GM21515 (cell line): ENCODE data around the gene TBC1D22A.

Source experiments
- ATAC-seq: cut with Tn5 transposase; IDR thresholded peaks from one replicate; pipeline ENCODE4 v1.9.1; 2021; ENCODE audit not compliant: unreplicated experiment

The TBC1D22A gene

DNA sequence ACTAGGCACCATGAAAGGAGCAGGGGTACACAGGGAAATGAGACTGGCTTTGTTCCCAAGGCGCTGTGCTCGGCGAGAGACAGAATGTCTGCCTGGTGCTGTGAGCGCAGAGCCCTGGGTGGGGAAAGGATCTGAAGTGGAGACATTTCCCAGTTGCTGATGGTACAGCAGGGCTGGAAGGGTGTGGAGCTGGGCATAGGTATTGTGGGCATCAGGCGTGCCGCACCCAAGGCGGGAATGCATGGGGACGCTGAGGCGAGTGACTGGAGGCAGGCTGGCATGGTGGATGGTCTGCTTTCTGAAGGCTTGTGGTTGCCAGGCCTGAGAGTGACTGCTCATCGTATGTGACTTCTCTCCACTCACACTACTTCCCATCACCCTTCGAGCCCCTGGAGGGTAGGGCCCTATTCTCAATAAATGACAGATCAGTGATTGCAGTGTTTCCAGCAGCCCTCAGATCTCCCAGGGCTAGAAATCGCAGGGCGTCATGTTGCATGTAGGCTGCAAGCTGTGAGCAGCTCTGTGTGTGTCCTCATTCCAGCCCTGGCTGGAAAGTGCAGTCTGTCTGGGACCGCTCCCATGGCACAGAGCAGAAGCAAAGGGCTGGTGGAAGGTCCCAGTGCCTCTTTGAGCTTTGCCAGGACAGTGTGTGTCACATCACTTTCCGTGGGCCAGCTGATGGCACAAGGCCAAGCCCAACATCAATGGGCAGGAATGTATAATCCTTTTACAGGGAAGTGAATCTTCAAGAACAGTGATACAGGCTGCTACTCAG is 67.7 kb downstream of the TBC1D22A start:
- ATAC-seq: no peak

DNA sequence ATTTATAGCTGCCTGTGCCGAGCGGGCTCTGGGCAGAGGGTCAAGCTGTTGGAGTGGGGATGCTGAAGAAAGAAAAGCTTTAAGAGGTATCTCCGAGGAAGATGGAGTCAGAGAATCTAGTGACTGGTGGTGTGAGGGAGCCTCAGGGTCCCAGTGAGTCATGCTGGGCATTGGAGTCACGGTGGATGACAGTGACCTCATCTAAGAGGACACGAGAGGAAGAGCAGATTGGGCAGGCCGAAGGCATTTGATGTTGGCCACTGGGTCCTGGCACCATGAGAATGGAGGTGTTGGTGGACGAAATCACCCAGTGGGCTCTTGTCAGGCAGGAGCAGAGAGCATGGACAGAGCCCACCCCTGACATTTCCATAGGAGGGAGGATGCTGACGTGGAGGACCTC is 68.4 kb downstream of the TBC1D22A start:
- ATAC-seq: no peak

DNA sequence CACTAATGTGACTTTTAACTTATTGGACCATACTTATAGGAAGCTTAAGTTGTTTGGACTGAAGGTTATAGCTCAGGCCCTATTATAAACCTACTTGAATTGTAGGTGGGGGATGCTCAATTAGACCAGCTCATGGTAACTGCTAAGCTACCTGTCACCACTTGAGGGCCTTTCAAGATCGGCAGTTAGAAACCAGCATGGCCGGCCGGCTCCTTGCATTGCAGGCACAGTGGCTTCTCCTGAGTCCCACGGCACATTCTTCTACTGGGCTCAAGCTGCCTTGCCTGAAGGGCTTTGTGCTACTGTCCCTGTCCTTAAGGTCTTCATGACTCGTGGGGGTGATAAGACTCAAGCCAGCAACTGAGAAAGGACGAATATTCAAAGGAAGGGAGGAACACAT is 70.8 kb downstream of the TBC1D22A start:
- no peak for ATAC-seq

DNA sequence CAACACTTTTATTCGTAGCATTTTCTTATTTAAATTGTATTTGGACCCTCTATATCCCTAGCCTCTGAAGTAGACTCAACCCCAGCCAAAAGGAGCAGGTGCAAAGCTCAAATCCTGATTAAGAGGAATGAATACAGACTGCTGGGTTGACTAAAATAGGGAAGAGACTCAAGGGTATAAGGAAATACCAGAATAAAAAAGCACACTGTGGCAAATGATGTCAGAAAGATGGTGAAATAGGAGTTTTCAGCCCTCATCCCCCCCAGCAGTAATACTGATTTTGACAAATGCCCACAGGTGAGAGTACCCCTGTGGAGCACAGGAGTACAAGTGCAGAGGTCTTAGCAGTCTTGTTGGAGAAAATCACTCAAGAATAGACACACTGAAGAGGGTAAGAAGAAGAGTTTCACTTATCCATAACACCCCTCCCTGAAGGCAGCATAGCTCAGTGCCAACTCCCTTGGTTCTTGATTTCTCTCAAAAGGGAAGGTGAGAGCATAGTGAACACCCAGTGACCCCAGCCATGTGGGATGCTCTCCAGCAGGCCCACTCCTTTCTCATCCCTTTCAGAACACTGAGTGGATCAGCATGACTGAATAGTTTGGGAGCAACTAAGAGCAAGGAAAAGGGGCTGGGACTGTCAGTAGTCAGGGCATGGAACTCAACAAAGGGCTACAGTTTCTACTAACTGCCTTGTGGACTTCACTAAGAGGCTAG is 71.7 kb downstream of the TBC1D22A start:
- no peak for ATAC-seq

DNA sequence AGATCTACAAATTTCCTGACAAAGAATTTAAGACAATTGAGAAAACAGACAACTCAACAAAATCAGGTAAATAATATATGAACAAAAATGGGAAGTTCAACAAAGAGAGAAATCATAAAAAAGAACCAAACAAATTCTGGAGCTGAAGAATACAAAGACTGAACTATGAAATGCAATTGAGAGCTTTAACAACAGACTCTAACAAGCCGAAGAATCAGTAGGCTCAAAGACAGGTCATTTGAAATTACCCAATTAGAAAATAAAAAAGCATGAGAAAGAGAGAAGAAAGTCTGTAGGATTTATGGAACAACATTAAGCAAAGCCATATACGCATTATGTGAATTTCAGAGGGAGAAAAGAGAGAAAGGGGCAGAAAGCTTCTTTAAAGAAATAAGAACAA is 72.8 kb downstream of the TBC1D22A start:
- ATAC-seq: no peak

DNA sequence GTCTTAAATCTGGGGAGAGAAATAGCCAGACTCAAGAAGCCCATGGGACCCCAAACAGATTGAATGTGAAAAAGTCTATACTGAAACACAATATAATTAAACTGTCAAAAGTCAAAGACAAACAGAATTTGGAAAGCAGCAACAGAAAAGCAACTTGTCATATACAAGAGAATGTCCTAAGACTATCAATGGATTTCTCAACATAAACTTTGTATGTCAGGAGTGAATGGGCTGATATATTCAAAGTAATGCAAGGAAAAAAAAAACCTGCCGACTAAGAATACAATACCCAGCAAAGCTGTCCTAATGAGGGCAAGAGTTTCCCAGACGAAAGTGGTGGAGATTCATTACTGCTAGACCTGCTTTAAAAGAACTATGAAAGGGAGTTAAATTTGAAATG is 73.2 kb downstream of the TBC1D22A start:
- ATAC-seq: no peak

DNA sequence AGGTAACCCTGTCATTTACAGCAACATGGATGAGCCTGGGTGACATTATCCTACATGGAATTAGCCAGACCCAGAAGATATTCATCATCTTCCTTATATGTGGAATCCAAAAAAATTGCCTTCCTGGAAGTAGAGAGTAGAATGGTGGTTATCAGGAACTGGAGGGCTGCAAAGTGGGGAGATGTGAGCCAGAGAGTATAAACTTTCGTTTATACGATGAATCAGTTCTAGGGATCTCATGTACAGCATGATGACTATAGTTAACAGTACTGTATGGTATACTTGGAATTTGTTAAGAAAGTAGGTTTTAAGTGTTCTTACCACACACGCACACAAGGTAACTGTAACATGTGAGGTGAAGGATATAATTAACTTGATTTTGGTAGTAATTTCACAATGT is 79.1 kb downstream of the TBC1D22A start:
- ATAC-seq: no peak

DNA sequence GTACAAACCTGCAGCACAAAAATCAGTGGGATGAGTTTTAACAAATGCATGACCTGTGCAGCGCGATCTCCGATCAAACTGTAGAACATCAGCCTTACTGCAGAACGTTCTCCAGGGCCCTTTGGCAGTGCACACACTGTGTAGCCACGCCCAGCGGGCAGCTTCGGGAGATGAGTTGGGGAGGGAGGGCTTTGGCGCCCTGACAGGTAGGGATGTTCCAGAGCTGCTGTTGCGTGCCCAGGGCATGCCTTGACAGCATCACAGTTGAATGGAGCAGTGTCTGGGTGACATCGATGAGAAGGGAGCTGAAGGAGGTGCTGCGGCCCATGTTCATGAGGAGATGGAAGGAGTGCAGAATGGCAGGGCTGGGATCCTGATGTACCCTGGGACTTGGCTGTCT is 80.2 kb downstream of the TBC1D22A start:
- ATAC-seq: no peak

DNA sequence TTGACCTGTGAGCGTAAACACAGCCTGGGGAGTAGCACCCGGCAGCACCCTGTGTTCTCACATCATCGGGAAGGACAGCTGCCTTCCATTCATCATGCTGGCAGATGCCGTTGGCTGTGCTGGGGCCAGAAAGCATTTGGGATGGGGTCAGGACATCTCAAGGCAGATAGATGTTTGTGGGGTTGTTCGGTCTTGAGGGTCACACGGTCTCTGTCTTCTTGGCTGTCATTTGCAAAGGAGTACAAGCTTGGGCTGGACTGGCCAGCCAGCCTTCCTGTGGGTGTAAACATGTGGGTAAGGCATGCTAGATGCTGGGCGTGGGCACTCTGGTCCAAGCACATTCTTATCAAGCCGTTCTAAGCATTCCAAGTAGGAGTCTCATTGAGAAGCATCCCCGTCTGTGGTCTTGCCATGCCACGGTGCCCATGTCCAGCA is 81.4 kb downstream of the TBC1D22A start:
- no peak for ATAC-seq

DNA sequence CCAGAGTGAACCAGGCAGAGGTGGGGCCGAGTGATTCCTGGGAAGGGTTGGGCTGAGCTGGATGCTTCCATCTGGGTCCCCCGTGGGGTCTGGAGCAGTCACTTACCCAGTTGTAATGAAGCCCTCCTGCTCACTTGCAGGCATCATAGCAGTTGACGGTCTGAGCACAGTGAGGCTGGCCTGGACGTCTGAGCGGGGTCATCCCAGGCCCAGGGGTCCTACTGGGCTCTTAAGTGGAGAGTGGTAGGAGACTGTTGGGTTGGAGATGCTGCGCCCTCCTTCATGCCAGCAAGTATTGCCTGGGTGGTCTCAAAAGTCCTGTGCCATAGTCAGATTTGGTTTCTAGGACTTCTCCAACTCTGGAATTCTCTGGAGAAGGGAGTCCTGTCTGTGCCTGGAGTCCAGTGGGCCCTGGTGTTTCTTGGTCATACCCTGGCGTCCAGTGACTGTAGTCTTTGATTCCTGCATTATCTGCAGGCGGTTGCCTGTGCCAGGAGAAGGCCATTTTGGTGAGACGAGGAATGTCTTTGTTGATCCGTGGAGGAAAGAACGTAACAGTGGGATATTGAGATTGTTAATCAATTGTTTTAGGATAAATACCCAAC is 82.3 kb downstream of the TBC1D22A start:
- ATAC-seq: no peak

DNA sequence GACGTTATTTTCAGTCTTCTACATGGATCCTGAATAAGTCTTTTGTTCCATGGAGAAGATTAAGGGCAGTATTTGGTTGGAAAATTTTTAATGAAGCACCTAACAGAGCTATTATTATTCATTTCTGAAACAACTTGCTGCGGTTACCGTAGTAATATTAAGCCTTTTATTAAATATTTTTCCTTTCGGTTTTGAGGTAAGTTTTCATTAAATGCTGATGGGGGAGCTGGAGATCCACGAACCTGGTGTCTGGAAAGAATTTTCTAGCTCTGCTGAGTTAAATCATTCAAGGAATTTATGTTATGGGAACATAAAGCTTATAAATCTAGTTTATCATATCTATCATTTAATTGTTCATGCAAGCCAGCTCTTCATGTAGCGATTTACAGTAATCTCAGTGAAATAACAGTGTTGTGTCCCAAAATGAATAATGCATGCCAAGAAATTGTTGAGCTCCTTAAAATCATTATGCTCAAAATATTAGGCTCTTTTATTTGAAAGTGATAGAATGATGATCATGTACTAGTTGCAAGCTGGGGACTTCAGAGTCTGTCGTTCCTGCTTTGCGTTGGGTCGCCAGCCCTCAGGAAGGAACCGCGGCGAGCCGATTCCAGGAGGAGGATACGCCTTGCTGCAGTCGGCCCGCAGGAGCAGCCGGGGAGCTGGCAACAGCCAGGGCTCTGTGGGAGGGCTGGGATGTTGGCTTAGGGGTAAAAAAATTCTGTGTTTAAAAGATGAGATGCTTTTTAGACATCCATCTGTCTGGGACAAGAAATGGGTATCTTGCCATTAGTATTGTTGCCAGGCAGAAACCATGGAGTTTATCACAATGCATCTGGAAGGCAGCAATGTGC is 83.1 kb downstream of the TBC1D22A start:
- ATAC-seq: no peak

DNA sequence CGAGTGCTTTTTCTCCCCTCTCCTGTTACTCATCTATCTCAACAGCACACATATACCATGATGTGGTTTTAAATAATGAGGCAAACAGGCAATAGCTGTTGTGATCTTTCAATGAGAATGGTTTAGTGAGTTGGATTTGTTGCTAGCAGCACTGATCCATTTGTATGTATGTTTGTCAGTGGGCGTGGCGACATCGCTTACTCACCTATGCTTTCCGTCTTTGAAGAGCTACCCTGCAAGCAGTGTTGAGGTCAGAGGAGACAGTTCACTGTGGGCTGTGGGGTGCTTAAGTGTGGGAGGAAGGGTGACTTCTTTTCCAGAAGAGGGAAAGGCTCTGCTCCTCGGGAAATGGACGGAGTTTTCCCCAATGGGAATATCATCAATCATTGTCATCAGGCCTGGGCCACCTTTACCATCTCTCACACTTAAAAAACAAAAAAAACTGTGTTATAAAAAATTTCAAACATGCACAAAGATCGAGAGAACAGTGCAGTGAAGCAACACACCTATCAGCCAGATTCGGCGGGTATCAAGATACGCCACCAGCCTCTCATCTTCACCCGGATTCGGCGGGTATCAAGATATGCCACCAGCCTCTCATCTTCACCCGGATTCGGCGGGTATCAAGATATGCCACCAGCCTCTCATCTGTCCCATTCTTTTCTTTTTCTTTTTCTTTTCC is 83.8 kb downstream of the TBC1D22A start:
- ATAC-seq: no peak

DNA sequence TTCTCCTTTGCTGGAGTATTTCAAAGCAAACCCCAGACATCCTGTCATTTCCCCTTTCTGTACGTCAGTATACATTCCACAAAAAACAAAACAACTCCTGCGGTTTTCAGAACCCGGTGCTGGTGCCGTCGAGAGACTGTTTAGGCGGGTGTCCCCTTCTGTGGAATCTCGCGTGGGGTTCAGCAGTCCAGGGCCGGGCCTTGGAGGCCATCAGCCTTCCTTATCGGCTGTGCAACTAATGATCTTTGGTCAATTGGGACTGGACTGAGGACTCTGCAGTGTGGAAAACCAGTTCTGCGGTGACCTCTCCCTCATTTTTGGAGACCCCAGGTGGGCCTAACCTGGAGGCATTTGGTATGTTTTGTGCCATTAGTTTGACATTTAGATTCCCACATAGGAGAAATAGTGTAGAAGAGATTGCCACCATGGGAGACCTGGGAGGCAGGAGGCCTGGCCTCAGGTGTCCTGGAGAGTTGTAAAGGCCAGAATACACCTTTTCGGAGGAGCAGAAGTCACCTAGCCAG is 84.4 kb downstream of the TBC1D22A start:
- no peak for ATAC-seq

DNA sequence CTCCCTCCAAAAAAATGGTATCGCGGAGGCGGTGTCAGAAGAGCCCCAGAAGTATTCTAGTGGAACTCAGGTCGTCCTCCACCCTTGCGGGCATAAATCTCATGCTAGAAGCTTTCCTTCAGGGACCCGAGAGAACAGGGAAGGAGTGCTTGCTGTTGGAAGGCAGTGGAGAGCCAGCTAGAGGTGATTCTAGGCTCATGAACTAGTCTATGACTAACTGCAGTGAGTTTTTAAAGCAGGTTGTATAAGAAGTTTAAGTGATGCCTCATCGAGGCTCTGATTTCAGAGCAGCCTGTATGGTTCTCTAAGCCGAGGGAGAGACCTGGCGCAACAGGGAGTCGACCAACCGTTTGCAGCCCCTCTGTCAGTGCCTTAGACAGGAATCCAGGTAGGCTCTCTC is 85.7 kb downstream of the TBC1D22A start:
- ATAC-seq: no peak

DNA sequence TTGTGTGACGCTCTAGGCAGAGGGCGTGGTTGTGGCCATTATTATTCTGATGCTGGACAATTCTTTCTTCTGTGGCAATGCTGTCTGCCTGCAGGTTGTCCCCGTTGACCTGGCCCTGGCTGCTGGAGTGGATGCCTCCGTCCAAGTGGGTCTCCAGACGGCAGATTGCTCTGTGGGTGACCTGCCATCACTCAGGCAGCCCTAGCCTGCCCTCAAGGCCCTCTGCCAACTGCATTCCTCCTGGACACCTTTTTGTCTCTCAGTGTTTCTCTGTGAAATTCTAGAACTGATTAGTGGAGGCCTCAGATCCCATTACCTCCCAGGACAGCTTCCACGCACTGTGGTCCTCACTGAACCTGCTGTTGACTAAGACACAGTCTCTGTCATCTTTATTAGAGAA is 86.7 kb downstream of the TBC1D22A start:
- no peak for ATAC-seq

DNA sequence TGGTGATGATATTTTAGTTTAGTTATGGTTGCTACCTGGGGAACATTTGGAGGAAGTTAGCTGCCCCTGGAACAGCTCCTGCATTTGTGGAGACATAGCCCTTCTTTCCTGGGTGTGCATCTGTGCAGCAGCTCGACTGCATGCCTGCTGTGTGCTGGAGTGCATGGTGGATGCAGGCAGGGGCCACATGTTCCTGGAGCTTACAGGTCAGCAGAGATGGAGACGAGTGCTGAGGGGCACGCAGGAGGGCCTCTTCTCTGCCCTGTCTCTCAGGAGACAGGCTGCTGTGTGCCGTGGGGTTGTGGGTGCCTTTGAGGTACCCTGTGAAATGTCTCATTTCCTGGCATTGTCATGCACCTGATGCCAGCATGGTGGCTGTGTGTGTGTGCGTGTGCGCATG is 87.5 kb downstream of the TBC1D22A start:
- ATAC-seq: no peak

DNA sequence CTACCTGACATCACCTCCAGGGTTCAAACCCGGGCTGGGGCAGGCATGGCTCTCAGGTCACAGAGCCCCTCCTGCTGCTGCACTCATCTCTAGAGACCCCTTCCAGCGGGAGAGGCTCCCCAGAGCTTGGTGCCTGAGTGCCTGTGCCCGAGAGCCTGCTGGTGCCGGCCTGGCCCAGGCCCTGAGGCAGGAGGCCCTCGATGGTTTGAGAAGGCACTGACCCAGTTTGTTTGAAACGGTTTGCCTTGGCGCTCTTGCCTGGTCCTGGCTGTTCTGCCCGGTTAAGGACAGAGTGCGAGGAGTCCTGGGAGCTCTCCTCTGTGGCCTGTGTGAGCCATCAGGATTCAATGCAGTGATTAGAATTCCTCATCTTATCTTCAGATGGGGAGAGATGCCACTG is 88.9 kb downstream of the TBC1D22A start:
- no peak for ATAC-seq

DNA sequence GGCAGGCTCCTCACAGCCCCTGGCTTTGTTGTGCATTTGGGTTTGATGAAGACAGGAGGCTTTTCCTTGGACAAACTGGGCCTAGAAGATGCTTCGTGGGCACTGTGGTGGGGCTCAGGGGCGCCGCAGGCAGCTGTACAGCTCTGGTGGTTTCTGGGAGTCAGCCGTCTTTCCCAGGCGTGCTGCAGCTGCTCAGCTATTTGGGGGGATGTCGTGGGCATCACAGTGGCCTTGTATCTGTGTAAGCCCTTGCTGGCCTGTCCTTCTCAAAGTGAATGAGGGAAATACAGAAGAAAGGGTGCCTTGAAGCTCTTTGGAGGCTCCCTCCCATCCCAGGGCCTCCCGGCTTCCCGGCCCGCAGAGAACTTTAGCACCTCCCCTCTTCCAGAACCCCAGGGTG is 89.5 kb downstream of the TBC1D22A start:
- no peak for ATAC-seq

DNA sequence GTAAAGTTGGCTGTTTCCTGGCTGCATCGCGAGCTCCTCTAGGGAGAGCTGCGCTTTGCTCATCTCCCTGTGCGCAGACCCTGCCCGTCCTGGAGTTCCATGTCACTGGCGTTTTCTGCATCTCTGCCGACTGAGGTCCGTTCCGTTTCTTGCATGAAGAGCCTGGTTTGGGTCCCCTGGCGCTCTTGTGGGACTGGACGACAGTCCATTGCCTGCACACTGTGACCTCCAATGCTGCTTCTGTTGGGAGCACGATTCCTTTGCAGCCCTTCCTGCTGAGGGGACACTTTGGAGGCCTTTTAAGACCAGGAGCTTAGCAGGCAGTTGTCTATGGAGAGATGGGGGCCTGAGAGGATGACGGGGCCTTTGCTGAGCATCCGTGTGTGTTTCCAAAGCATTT is 90.3 kb downstream of the TBC1D22A start:
- ATAC-seq: no peak

DNA sequence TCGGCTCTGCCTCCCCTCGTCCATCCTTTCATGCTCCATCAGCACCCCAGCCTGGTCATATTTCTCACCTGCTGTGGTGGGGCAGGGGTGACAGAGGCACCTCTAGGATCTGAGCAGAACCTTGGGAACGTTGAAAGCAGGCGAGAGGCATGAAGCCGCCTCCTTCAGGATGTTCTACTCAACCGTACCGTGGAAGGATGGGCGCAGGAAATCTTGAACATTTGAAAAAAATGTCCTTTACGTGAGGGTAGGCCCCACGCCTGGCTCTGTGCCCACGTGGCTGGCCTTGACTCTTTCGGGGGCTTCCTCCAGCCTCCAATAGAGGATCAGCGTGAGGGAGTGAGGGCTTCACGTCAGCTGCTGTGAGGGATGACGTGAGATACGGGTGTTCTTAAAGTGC is 90.7 kb downstream of the TBC1D22A start:
- no peak for ATAC-seq
